NCI-H460 (cell line): ENCODE measurements around the gene CYBRD1. TPM values are rescaled to one million over a fixed set of nuclear protein-coding genes. Genes with fewer than 3 reads are reported as not detected.
"Not testable (repeated sequence)": the region's sequence is repeated elsewhere in the genome, so short reads cannot be mapped to it uniquely, and the experiment has no call there.

ENCODE experiments used
- DNase-seq: peaks from one replicate; pipeline ENCODE4 v3.0.0-alpha.2; 2016; ENCODE audit warnings: low read depth; ENCODE audit errors: extremely low read depth
- total RNA-seq: library from RNA; depleted of rRNA; stranded (reverse); fragments of >200 nt; shearing (Covaris generic); gene quantifications from 2 replicates; pipeline ENCODE4 v1.2.3, GENCODE V29; 2014

Gene CYBRD1
- total RNA-seq, 1 experiment from 2014 or later, result 58.1 TPM

- no peak for DNase-seq
Observed at GRCh38 chr2:171514908-171515582, 7.2 kb upstream of the CYBRD1 start.

- no peak for DNase-seq
Observed at GRCh38 chr2:171515672-171516298, 6.5 kb upstream of the CYBRD1 start.

- DNase-seq, result no peak
Observed at GRCh38 chr2:171516793-171517192, 5.5 kb upstream of the CYBRD1 start.

- DNase-seq, result no peak
Observed at GRCh38 chr2:171520471-171520870, 1.8 kb upstream of the CYBRD1 start.

GRCh38 chr2:171521361-171522051 lies 768 bp upstream of the CYBRD1 start:
- DNase-seq, result no peak

GRCh38 chr2:171522788-171523087 lies 464 bp downstream of the CYBRD1 start:
- no peak for DNase-seq

DNA sequence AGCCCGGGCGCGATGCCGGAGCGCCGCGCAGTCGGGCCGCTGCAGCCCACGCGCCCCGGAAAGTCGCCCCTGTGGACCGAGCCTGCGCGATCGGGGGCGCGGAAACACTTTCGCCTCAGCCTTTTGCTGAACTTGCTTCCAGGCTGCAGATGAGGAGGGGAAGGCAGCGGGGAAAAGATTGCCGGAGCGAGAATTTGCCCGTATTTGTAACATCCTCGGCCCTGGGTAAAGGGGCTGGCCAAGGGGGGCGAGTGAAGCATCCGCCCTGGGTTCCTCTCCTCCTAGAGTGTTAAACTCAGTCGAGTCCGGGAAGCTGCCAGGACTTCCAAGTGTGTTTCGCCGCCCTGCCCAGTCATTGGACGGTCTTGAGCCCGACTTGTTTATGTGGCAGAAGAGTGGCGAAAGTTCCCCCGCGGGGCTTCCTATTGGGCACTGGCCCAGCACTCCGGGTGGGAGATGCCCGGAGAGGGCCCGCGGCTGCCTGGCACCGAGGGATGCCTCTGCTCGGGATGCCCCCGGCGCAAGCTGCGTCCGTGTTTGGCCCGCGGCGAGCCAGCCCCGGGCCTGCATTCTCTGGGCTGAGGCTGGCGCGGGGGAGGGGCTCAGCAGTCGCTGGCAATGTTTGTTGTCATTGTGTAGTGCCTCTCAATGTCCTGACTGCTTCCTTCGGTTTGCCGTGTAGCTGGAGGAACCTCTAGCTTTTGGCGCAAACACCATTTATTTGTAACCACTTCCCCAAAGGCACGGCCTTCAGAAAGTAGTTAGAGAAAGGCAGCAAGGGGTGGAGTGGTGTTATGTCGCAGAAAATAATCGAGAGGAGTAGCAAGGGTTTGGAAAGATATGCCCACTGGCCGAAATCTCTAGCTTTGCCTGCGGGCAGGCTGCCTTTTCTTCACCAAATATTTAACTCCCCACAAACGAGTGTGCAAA lies 1.1 kb downstream of the CYBRD1 start:
- DNase-seq, result peak; percentile 76

DNA sequence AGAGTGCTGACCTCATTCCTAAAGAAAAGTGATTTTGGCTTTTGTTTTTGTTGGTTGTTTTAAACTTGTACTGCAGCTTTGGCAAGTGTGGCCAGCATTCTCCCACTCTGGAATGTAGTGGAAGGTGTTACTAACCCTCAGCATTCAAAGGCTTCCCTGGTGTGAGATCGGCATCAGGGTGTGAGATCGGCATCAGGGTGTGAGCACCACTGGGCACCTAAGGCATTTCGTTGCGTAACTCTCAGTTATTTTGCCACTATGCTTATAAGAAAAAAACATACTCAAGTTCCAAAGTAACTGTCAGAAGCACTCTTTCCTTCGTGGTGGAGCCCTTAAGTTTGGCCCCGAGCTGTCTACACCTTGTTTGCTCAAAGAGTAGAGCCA lies 1.7 kb downstream of the CYBRD1 start:
- DNase-seq, result peak; percentile 78

DNA sequence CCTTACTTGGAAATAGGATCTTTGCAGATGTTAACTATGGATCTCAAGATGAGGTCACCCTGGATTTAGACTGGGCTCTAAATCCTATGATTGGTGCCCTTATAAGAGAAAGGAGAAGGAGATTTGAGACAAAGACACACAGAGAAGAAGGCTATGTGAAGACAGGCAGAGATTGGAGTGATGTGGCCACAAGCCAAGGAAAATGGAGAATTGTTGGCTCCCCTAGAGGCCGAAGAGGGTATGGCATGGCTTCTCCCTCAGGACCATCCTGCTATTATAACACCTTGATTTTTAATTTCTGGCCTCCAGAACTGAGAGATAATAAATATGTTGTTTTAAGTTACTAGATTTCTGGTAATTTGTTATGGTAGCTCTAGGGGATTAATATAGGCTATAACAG lies 7.6 kb downstream of the CYBRD1 start:
- DNase-seq, result no peak

GRCh38 chr2:171530378-171530777 lies 8.1 kb downstream of the CYBRD1 start:
- DNase-seq, result no peak

GRCh38 chr2:171530859-171531258 lies 8.6 kb downstream of the CYBRD1 start:
- DNase-seq, result not testable (repeated sequence)

GRCh38 chr2:171531291-171531690 lies 9.0 kb downstream of the CYBRD1 start:
- DNase-seq, result no peak

- DNase-seq, result no peak
Observed at GRCh38 chr2:171531836-171532450, 9.7 kb downstream of the CYBRD1 start.

DNA sequence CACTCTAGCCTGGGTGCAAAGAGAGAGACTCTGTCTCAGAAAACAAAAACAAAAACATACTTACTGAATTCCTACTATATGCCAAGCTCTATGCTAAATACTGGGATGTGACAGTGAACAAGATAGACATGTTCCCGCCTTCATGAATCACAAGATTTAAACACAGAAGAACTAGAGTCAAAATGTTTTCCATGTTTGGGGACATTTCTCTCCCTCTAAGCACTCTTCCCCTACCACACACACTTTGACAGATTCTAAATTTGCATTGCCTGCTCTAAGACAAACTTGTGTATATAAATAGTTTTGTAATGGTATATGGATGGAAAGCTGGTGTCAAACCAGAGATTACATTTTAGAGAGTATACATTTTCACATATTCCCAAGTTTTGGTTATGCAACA lies 11.1 kb downstream of the CYBRD1 start:
- no peak for DNase-seq

- DNase-seq, result not testable (repeated sequence)
Observed at GRCh38 chr2:171535528-171535927, 13.3 kb downstream of the CYBRD1 start.

- DNase-seq, result no peak
Observed at GRCh38 chr2:171540437-171540836, 18.2 kb downstream of the CYBRD1 start.

DNA sequence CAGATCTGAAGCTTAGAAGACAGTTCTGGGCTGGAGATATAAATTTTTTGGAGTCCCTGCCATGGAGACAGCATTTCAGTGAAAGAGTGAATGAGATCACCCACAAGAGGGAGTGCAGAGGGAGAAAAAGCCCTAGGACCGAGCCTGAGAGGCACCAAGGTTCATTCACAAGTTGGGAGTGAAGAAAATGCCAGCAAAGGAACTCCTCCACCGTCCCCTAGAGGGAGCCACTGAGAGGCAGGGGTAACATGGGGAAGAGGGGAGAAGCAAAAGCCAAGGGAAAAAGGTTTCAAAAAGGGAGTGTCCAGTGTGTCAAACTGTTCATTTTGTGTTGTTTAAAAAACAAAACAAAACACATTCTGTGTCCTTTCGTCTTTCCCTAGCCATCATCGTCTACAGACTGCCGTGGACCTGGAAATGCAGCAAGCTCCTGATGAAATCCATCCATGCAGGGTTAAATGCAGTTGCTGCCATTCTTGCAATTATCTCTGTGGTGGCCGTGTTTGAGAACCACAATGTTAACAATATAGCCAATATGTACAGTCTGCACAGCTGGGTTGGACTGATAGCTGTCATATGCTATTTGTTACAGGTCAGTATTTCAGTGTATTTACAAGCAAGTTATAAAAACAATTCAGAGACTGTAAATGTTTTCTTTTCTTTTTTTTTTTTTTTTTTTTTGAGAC lies 19.1 kb downstream of the CYBRD1 start:
- no peak for DNase-seq

GRCh38 chr2:171545086-171545485 lies 22.8 kb downstream of the CYBRD1 start:
- no peak for DNase-seq

DNA sequence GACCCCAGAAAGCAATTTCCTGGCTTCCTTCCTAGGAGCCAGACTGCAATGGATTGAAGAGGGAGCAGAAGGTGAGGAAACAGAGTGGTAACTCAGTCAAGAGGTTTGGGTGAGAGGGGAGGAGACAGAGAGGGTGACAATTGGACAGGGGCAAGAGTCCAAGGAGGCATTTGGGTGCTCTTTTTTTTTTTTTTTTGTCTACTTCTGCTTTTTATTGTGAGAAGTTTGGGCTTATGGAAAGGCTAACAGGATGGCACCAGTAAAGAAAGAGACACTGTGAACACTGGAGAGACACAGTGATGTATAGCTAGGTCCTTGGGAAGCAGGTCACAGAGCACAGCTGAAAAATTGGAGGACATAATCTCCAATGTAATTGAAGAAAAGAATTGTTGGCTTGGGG lies 25.0 kb downstream of the CYBRD1 start:
- DNase-seq, result no peak

GRCh38 chr2:171547720-171548119 lies 25.4 kb downstream of the CYBRD1 start:
- no peak for DNase-seq
